Activated CD8-positive, alpha-beta memory T cell treated with anti-CD3 and anti-CD28 coated beads, Interleukin-2, amount 50 U/mL, for 1 hour (primary cell): ENCODE measurements around the gene CELSR1.

ENCODE experiments used
- DNase-seq: peaks from one replicate; pipeline ENCODE4 v3.0.0-alpha.2; 2020; ENCODE audit errors: extremely low read depth

The CELSR1 gene

GRCh38 chr22:46576556-46577367, 39.3 kb upstream of the CELSR1 start:
- DNase-seq, result no peak

DNA sequence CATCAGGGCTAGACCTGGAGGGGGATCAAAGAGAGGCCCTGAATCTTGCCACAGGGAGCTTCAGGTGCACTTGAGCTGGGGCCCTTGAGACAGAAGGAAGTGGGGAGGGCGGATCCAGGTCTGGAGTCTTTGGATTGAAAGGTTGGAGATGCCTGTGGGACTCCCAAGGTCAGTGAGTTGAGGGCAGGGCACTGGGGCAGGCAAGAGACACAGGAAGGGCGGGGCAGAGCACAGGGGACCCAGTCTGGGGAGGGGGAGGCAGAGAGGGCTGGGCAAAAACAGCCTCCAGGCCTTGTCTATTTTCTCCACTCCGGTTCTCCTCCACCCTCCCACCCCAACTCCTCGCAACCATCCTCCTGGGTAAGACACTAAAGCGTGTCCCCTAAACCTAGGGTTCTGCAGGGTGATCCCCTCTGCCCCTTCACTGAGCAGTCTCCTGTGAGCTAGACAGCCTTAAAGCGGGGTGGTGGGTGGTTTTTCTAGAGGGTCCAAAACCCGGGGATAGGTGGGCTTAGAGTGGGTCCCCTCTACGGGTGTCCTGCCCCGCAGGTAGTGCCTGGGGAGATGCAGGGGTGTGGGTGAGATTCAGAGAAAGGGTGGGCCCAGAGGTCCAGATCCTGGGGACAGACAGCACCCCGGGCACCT, 38.6 kb upstream of the CELSR1 start:
- no peak for DNase-seq

DNA sequence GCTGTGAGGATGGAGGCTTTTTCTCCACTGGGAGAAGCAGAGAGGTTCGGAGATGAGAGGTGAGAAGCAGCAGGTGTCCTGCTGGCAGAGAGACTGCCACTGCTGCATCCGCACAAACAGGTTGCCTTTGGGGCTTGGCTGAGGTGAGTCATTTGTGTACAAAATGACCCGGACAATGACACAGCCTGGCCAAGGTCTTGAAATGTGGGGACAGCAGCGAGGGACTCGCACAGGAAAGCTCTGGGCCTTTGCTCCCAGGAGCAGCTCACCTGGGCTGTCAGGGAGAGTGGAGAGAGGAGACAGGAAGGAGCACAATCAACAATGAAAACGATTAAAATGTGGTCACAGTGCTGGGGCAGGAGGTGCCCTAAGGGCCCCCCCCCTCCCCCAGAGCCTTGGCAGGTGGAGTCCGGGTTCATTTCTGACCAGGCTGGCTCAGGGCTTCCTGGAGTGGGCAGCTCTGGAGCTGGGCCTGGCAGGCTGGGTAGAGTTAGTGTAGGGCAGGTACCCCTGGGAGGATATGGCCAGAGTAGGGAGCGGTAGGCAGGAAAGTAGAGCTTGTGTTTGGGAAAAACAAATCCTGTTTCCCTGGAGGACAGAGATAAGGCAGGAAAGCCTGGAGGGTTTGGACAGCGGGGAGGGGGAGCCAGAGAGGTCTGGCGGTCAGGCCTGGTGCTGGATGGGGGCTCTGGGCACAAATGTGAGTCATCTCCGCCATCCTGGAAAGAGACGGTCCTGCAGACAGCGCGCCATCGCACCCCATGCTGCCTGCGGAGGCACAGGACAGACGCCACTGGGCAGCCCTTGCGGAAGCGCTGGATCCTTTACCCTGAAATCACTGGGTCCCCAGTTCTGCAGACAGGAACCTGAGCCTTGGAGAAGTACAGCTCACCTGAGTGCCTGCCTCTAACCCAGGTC, 37.8 kb upstream of the CELSR1 start:
- DNase-seq, result no peak

DNA sequence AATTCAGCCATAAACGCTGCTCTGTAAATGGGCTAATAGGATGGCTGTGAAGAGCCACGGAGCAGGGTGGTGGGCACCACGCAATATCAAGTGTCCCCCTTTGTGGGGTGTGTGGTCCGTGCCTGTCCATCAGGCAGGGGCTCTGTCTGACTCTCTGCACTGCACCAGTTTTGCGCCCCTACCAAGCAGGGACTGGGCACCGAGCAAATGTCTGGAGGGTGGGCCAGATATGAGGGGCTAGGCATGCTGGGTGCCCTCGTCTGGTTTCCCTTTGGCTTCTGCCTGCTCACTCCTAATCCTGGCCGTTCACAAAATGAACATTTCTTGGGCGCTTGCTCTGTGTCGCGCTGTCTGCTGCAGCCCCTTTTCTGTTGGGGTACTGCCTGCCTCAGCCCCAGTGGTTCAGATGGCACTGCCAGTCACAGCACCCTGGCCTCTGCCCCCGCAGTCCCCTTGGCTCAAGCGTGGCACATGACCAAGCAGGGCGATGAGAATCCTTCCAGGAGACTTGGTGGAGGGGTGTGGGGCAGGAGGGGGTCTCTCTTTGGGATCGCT, 37.1 kb upstream of the CELSR1 start:
- no peak for DNase-seq

DNA sequence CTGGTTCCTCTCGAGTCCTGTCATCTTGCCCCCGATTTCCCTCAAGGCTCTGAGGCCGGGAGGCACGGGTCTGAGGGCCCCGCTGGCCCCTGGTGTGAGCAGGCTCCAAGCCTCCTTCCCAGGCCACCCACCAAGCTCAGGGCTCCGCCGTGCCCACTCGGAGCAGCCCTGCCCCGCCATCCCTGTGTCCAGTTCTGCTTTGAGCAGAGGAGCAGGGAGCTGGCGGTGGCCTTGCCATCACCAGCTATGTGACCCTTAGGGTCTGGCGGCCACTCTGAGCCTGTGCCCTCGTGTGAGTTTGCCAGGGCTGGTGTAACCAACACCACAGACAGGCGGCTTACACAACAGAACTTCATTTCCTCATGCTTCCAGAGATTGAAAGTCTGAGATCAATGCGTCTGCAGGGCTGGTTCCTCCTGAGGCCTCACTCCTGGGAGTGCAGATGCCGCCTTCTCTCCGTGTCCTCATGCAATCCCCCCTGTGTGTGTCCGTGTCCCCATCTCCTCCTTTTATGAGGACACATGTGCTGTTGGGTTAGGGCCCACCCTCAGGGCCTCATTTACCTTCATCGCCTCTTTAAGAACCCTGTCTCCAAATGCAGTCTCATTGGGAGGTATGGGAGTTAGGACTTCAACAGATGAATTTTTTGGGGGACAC, 36.5 kb upstream of the CELSR1 start:
- no peak for DNase-seq

DNA sequence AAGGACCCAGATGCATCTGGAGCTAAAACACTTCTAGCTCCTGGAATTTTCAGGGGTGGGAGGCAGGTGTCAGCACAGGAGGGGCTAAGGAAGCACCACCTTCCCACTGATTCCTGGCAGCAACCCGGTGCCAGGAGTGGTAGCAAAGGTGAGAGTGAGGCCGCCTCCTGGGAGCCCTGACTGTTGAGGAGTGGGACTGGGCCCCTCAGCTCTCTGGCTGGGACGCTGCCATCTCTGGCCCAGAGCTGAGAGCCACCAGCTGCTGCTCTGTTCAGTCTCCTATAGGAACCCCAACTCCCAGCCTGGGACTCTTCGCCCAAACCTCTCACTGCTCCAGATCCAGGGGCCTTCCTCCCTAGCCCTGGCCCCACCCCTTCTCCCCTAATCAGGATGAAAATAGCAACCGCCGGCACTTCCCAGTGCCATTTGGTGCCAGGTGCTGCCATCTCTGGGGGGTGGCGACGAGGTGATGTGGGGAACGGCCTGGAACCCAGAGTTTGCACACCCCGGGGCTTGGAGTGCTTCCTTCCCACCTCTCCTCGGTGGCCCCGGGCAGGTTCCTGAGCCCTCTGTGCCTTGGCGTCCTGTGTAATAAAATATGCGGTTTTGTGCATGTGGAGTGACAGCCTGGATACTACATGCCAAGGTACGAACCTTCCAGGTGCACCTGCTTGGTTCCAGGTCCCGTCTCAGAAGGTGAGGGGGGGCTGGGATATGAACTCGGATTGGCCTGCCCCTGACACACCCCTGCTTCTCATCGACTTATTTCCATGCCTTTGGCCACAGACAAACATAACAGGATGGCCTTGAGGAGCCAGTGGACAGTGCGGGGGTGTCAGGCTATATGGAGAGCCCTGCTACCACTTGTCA, 35.7 kb upstream of the CELSR1 start:
- no peak for DNase-seq

DNA sequence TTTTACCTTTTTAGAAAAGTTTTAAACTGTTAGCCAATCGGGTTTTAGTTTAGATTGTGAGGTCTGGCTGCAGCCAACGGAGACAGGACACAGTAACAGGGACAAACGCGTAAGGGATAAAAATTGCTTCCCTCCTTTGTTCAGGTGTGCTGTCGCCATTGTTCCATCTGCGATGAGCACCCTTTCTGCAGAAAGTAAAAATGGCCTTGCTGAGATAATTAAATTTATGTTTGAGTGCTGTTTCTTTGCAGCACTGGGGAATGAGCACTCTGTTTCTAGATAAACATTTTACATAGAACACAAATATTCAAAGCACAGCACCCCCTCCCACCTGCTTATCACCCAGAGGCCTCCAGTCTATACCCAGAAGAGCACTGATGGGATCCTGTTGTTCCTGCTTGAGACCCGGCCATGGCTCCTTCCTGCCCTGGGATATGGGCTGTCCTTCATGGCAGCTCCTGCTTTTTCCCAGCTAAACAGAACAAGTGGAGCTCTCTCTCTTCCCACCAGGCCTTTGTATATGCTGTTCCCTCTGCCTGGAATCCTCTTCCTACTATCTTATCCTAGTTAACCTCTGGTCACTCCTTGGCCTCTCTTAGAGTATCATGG, 34.3 kb upstream of the CELSR1 start:
- no peak for DNase-seq

DNA sequence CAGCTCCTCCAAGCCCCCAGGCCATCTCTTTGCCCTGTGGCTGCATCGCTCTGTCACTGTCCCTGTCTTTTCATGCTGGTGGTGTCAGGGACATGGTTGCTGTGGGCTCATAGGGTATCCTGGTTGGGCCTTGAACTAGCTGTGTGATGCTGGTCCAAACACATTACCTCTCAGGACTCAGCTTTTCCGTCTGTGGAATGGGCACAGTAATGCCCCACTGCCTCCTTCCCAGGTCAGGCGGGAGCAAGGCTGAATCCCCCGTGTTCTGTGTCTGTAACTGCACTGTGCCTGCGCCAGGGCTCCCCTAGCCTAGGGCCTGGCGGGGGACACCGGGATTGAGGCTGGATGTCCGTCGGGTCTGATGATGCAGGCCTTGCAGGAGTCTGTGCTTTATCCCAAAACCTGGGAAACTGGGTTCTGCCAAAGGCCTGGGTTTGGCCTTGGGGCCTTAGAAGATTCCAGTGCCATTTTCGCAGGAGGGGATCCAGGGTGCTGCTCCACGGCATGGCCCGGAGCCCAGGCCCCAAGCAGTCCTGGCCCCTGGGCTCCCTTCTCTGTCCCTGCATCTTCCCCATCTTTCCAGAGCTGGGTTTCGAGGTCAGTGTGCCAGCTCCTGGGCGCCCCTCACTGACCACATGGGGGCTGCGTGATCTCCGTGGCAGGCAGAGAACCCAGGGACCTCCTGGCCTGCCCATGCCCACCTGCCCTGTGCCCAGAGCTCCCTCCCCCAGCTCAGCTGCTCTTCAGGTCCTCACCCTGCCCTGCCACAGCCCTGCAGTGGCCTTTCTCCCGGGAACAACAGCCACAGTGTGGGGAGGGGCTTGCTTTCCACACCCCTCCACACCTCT, 32.7 kb upstream of the CELSR1 start:
- DNase-seq, result no peak

- DNase-seq, result no peak
These were observed 31.8 kb upstream of the CELSR1 start for GRCh38 chr22:46569055-46569847.

- no peak for DNase-seq
These were observed 30.8 kb upstream of the CELSR1 start for GRCh38 chr22:46568102-46568809.

DNA sequence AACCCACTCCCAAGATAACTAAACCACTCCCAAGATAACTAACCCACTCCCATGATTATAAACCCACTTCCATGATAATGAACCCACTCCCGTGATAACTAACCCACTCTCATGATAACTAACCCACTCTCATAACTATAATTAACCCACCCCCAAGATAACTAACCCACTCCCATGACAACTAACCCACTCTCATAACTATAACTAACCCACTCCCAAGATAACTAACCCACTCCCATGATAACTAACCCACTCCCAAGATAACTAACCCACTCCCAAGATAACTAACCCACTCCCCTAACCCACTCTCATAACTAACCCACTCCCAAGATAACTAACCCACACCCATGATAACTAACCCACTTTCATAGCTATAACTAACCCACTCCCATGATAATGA, 30.1 kb upstream of the CELSR1 start:
- no peak for DNase-seq

- DNase-seq, result no peak
These were observed 26.8 kb upstream of the CELSR1 start for GRCh38 chr22:46564084-46564714.

- peak; percentile 42 for DNase-seq
These were observed 26.1 kb upstream of the CELSR1 start for GRCh38 chr22:46563381-46564083.

DNA sequence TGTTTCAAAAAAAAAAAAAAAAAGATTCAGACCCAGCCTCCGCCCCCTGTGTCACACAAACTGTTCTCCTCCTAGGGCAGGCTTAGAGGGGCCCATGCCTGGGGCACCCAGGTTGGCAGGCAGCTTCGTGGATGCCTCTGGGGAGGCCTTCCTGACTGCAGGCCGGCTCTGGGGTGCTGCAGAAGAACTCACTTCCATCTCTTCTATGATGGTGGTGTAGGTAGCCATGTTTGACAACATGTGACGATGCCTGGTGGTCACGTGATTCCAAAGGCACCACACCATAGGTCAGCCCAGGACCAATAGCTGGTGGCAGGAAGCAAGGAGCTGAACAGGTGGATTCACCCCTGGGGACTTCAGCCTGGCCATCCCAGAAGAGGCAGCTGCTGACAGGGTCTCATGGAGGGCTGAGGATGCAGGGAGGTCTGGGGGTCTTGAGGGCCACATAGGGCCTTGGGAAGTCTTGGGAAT, 24.1 kb upstream of the CELSR1 start:
- no peak for DNase-seq

DNA sequence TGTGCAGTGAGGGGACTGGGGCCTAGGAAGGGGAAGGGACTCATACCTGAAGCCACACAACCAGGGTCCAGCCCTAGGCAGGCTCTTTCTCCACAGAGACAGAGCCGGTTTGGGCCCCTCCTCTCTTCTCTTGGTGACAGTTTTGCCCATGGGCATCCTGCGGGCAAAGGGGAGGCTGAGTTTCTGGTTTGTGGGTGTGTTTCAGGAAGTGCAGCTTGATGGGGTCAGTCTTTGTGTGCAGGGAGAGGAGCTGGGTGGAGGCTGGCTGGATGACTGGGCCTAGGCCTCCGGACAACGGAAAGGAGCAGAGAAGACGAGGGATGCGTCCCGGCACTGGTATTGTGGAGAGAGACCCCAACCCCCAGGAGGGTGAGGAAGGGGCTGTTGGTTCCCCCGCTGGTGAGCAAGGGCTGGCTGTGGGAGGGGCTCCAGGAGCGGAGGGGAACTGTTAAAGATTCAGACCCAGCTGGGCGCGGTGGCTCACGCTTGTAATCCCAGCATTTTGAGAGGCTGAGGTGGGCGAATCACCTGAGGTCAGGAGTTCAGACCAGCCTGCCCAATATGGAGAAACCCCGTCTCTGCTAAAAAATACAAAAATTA, 23.4 kb upstream of the CELSR1 start:
- DNase-seq, result no peak
